IPS-15b (cell line): Measurements from ENCODE around the gene DUSP19.

Source experiments
- H3K27me3 ChIP-seq: one replicate; pipeline ENCODE4 v1.6.1; 2013; ENCODE audit warnings: low read length; ENCODE audit not compliant: control insufficient read depth, insufficient read depth
- H3K36me3 ChIP-seq: one replicate; pipeline ENCODE4 v1.6.1; 2013; ENCODE audit warnings: low read length; ENCODE audit not compliant: control insufficient read depth, insufficient read depth
- H3K4me1 ChIP-seq: one replicate; pipeline ENCODE4 v1.6.1; 2013; ENCODE audit warnings: mild to moderate bottlenecking, low read length; ENCODE audit not compliant: control insufficient read depth, insufficient read depth
- H3K4me3 ChIP-seq: one replicate; pipeline ENCODE4 v1.5.1; 2013; ENCODE audit warnings: low read depth, low read length
- H3K9ac ChIP-seq: one replicate; pipeline ENCODE4 v1.6.1; 2013; ENCODE audit warnings: low read depth, mild to moderate bottlenecking, low read length
- H3K9me3 ChIP-seq: one replicate; pipeline ENCODE4 v1.6.1; 2013; ENCODE audit warnings: mild to moderate bottlenecking, low read length; ENCODE audit not compliant: control insufficient read depth, insufficient read depth

Gene DUSP19, protein sequence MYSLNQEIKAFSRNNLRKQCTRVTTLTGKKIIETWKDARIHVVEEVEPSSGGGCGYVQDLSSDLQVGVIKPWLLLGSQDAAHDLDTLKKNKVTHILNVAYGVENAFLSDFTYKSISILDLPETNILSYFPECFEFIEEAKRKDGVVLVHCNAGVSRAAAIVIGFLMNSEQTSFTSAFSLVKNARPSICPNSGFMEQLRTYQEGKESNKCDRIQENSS

GRCh38 chr2:183078464-183079138 is at the start of gene DUSP19:
Gene DUSP19, plus strand, starts transcription at chr2:183078747. Its CDS starts 187 bp downstream, at chr2:183078934.
- peak within 1 kb of the TSS; percentile 77 for H3K4me3 ChIP-seq
- H3K9ac ChIP-seq, result peak within 1 kb of the TSS; percentile 55
- H3K9me3 ChIP-seq, result no peaks in the 10 kb centered on the region
- no peaks in the 10 kb centered on the region for H3K4me1 ChIP-seq
- H3K27me3 ChIP-seq, result no peaks in the 10 kb centered on the region
- H3K36me3 ChIP-seq, result no peaks in the 10 kb centered on the region

- no peaks in the 10 kb centered on the region for H3K36me3 ChIP-seq
- no peak overlapping the region for H3K4me3 ChIP-seq
- no peak overlapping the region for H3K9ac ChIP-seq
- no peaks in the 10 kb centered on the region for H3K9me3 ChIP-seq
- H3K27me3 ChIP-seq, result no peaks in the 10 kb centered on the region
- H3K4me1 ChIP-seq, result peaks cover 4% of the 10 kb centered on the region
Observed at GRCh38 chr2:183029219-183029618, 49.3 kb upstream of the DUSP19 start.

DNA sequence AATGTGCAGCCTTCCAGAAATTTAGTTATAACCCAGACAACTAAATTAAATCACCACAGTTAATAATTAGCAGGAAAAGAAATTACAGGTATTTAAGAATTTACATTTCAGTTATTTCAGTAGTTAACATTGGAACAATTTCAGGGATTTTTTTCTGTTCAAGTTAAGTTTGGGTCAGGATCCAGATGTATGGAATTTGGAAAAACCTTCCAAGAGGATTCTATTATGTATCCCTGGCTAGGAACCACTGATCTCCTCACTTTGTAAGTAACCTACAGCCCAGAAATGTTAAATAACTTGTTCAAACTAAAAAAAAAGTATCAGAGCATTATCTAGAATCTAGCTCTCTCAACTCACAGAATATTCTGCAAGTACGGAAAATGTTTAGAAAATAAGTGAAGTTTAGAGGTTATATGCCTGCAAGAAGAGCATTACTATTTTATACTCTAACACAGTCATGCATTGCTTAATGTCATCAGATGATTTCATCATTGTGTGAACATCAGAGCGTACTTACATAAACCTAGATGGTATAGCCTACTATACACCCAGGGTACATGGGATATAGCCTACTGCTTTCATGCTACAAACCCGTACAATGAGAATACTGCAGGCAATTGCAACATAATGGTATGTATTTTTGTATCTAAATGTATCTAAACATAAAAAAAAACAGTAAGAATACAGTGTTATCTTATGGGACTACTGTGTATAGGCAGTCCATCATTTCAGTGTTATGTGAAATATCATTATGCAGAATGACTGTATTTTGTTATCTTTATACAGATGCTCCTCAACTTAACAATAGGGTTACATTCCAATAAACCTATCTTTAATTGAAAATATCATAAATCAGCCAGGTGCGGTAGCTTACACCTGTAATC is 46.4 kb upstream of the DUSP19 start:
- no peaks in the 10 kb centered on the region for H3K36me3 ChIP-seq
- H3K9ac ChIP-seq, result no peak overlapping the region
- H3K9me3 ChIP-seq, result no peaks in the 10 kb centered on the region
- H3K4me1 ChIP-seq, result peaks cover 14% of the 10 kb centered on the region
- no peaks in the 10 kb centered on the region for H3K27me3 ChIP-seq
- H3K4me3 ChIP-seq, result no peak overlapping the region

DNA sequence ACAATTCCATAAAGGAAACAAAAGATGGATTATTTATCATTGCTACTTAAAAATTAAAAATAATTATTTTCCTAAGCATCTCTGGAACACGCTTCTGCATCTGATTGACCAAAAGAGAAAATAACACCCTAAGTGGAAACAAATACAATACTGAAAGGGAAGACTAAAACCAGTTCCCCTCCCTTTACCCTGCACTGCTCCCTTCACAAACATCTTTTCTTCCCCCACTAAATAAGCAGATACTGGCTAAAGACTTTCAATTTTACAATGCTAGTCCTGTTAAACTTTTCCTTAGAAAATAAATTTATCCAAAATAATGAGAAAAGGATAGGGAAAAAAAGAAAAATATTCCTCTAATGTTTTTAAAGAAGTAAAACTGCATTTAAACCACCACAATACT is 44.6 kb upstream of the DUSP19 start:
- no peak overlapping the region for H3K9ac ChIP-seq
- peaks cover 1% of the 10 kb centered on the region for H3K27me3 ChIP-seq
- H3K4me3 ChIP-seq, result no peak overlapping the region

GRCh38 chr2:183034806-183035205 is 43.7 kb upstream of the DUSP19 start:
- no peaks in the 10 kb centered on the region for H3K9me3 ChIP-seq
- no peak overlapping the region for H3K9ac ChIP-seq
- no peak overlapping the region for H3K4me3 ChIP-seq
- H3K27me3 ChIP-seq, result peaks cover 8% of the 10 kb centered on the region
- H3K4me1 ChIP-seq, result peaks cover 17% of the 10 kb centered on the region
- no peaks in the 10 kb centered on the region for H3K36me3 ChIP-seq

More for the DNA sequence above, 44.6 kb upstream of the DUSP19 start:
- Histone ChIP-seq H3K36me3 (no peaks in the 10 kb centered on the region), H3K4me1 (peaks cover 15% of the 10 kb centered on the region), H3K9me3 (no peaks in the 10 kb centered on the region)

GRCh38 chr2:183035298-183035953 is 43.1 kb upstream of the DUSP19 start:
- no peaks in the 10 kb centered on the region for H3K36me3 ChIP-seq
- H3K9ac ChIP-seq, result no peak overlapping the region
- H3K4me3 ChIP-seq, result peak overlapping the region; percentile 61
- H3K4me1 ChIP-seq, result peaks cover 17% of the 10 kb centered on the region
- peaks cover 8% of the 10 kb centered on the region for H3K27me3 ChIP-seq
- no peaks in the 10 kb centered on the region for H3K9me3 ChIP-seq

GRCh38 chr2:183035954-183036669 is 42.4 kb upstream of the DUSP19 start:
- Histone ChIP-seq H3K36me3 (no peaks in the 10 kb centered on the region), H3K9ac (peak overlapping the region; percentile 27), H3K4me1 (peaks cover 17% of the 10 kb centered on the region), H3K4me3 (peak overlapping the region; percentile 61), H3K9me3 (no peaks in the 10 kb centered on the region), H3K27me3 (peaks cover 8% of the 10 kb centered on the region)

- no peaks in the 10 kb centered on the region for H3K36me3 ChIP-seq
- H3K4me1 ChIP-seq, result peaks cover 17% of the 10 kb centered on the region
- peaks cover 8% of the 10 kb centered on the region for H3K27me3 ChIP-seq
- H3K4me3 ChIP-seq, result peak overlapping the region; percentile 61
- peak overlapping the region; percentile 5 for H3K9ac ChIP-seq
- no peaks in the 10 kb centered on the region for H3K9me3 ChIP-seq
Observed at GRCh38 chr2:183037074-183037552, 41.4 kb upstream of the DUSP19 start.

GRCh38 chr2:183037553-183038340 is 40.8 kb upstream of the DUSP19 start:
- no peaks in the 10 kb centered on the region for H3K36me3 ChIP-seq
- peak overlapping the region; percentile 61 for H3K4me3 ChIP-seq
- H3K9ac ChIP-seq, result peak overlapping the region; percentile 5
- H3K27me3 ChIP-seq, result peaks cover 8% of the 10 kb centered on the region
- peaks cover 17% of the 10 kb centered on the region for H3K4me1 ChIP-seq
- no peaks in the 10 kb centered on the region for H3K9me3 ChIP-seq
